ENCODE measurements around the gene NREP.

Gene NREP

GRCh38 chr5:111781200-111781599 lies 24.2 kb upstream of the NREP start:
- ChIA-PET CTCF (interaction anchor here (2.0 kb wide), 1 partner anchor 9 kb away, joined by 4 read pairs; no protein-coding TSS in a partner anchor), POLR2A (interaction anchor here (1.9 kb wide), 1 partner anchor 24 kb away, joined by 4 read pairs; no protein-coding TSS in a partner anchor)
- no peak overlapping the region for H3K4me3 ChIP-seq (ENCODE audit: low read depth, low read length)
- no peak for TF ChIP-seq CTCF (IDR thresholded peaks at IDR 0.05; ENCODE audit: insufficient read depth, low read length, missing control alignments)
- DNase-seq (ENCODE audit: low read depth, low spot score), result no peak

- ChIA-PET POLR2A (no interaction called here), CTCF (interaction anchor here (2.0 kb wide), 1 partner anchor 10 kb away, joined by 4 read pairs; no protein-coding TSS in a partner anchor)
- TF ChIP-seq CTCF (IDR thresholded peaks at IDR 0.05; ENCODE audit: insufficient read depth, low read length, missing control alignments), result no peak
- no peak for DNase-seq (ENCODE audit: low read depth, low spot score)
- H3K4me3 ChIP-seq (ENCODE audit: low read depth, low read length), result no peak overlapping the region
Measured at GRCh38 chr5:111779922-111780292, 22.9 kb upstream of the NREP start.

GRCh38 chr5:111779260-111779921 lies 22.4 kb upstream of the NREP start:
- POLR2A ChIA-PET, result no interaction called here
- CTCF ChIA-PET, result no interaction called here
- no peak for DNase-seq (ENCODE audit: low read depth, low spot score)
- no peak for TF ChIP-seq CTCF (IDR thresholded peaks at IDR 0.05; ENCODE audit: insufficient read depth, low read length, missing control alignments)
- H3K4me3 ChIP-seq (ENCODE audit: low read depth, low read length), result no peak overlapping the region

GRCh38 chr5:111776913-111777781 lies 20.2 kb upstream of the NREP start:
- ChIA-PET POLR2A (interaction anchor here (0.9 kb wide), 1 partner anchor 43 kb away, joined by 3 read pairs; no protein-coding TSS in a partner anchor), CTCF (interaction anchor here (0.7 to 0.8 kb wide), 2 partner anchors 26 to 246 kb away, joined by 3 read pairs; no protein-coding TSS in a partner anchor)
- no peak for TF ChIP-seq CTCF (IDR thresholded peaks at IDR 0.05; ENCODE audit: insufficient read depth, low read length, missing control alignments)
- no peak for DNase-seq (ENCODE audit: low read depth, low spot score)
- H3K4me3 ChIP-seq (ENCODE audit: low read depth, low read length), result no peak overlapping the region

GRCh38 chr5:111775224-111775623 lies 18.2 kb upstream of the NREP start:
- POLR2A ChIA-PET, result no interaction called here
- no peak for DNase-seq (ENCODE audit: low read depth, low spot score)
- TF ChIP-seq CTCF (IDR thresholded peaks at IDR 0.05; ENCODE audit: insufficient read depth, low read length, missing control alignments), result no peak
- H3K4me3 ChIP-seq (ENCODE audit: low read depth, low read length), result no peak overlapping the region
- CTCF ChIA-PET, result no interaction called here

GRCh38 chr5:111774525-111774924 lies 17.5 kb upstream of the NREP start:
- H3K4me3 ChIP-seq (ENCODE audit: low read depth, low read length), result no peak overlapping the region
- TF ChIP-seq CTCF (IDR thresholded peaks at IDR 0.05; ENCODE audit: insufficient read depth, low read length, missing control alignments), result no peak
- ChIA-PET POLR2A (no interaction called here), CTCF (no interaction called here)
- no peak for DNase-seq (ENCODE audit: low read depth, low spot score)
